ENCODE results near the gene ZMYND8.

DNA sequence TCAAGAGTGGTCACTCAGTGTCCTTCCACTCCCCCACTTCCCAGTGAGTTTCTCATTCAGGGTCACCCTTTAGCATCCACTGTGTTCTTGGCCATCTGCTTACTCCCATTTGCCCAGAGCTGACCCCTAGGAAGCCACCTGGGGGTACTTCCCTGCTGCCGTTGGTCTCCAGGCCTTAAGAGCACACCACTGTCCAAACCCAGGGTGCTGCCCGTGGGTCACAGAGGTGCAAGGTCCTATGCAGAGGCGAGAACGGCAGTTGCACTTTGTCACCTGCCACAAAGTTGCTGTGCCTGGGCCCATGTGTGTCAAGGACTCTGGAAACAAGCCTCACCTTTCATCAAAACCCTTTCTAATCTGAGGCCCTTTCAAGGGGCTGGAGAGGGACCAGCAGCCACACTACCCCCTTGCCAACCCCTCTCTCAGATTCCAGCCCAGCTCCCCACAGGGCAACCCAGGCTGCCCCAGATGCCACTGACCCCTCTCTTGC, 191.1 kb downstream of the ZMYND8 start:
- TF ChIP-seq, protein P1, sequence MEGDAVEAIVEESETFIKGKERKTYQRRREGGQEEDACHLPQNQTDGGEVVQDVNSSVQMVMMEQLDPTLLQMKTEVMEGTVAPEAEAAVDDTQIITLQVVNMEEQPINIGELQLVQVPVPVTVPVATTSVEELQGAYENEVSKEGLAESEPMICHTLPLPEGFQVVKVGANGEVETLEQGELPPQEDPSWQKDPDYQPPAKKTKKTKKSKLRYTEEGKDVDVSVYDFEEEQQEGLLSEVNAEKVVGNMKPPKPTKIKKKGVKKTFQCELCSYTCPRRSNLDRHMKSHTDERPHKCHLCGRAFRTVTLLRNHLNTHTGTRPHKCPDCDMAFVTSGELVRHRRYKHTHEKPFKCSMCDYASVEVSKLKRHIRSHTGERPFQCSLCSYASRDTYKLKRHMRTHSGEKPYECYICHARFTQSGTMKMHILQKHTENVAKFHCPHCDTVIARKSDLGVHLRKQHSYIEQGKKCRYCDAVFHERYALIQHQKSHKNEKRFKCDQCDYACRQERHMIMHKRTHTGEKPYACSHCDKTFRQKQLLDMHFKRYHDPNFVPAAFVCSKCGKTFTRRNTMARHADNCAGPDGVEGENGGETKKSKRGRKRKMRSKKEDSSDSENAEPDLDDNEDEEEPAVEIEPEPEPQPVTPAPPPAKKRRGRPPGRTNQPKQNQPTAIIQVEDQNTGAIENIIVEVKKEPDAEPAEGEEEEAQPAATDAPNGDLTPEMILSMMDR (IDR thresholded peaks at IDR 0.05; ENCODE audit: low read length) = no peak
- TF ChIP-seq EZH2 (optimal IDR thresholded peaks at IDR 0.05; ENCODE audit: low read depth, low read length) = no peak
